ENCODE data around the gene INSYN2A. TPM values are rescaled to one million over a fixed set of nuclear protein-coding genes. Genes with fewer than 3 reads are reported as not detected.

INSYN2A gene, protein sequence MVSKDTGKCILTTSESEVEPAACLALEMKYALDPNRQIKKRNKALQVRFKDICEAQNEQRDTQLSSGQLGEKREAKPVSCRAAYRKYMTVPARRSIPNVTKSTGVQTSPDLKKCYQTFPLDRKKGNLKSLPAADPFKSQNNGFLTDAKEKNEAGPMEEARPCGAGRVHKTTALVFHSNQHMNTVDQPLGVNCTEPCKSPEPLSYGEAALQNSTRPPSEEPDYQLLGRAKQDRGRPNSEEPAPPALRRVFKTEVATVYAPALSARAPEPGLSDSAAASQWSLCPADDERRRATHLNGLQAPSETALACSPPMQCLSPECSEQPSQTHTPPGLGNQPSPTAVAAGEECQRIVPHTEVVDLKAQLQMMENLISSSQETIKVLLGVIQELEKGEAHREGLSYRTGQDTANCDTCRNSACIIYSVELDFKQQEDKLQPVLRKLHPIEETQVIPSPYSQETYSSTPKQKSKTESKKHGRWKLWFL
- not detected for total RNA-seq

DNA sequence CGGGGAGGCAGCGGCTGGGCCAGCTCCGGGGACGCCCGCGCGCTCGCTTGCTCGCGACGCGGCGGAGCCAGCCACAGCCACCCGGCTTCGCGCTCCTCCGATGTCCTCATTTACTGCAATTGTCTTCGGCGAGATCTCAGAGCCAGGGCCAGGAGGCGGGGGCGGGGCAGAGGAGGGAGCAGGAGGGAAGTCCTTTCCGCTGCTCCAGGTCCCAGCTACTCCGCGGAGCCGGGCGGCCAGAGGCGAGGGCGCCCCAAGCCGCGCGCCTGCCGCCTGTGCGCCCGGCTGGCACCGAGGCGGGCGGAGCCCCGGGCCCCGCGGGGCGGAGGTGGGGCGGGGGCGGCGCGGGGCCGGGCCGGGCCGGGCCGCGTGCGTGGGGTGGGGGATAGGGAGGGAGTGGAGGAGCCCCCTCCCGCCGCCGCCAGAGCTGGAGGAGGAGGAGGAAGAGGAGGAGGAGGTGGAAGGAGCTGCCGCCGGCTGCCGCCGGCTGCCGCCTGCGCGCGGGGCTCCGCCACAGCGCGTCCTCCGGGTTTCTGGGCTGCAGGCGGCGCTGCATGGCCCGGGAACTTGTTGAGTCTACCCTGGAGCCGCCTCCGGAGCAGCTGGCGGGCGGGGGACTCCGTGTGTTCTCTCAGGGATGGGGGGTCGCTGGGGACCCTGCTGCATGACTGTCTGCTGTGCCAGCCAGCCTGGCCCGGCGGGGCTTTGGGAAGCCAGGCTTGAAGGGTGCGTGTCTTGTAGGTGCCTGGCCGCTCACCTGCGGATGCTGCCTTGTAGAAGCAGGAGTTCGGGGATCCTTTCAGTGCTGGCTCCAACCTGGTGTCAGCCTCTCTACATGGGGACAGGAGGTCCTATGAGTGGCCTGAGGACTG is at the start of gene INSYN2A:
Gene INSYN2A, minus strand, starts transcription at position 310 of the 872 bp plus-strand sequence. CDS start 20,196 bp downstream, outside the sequence.

